Vagina (tissue), 2 donors: ENCODE measurements around the gene ACTG2.

ENCODE experiments used
- POLR2A ChIP-seq, 2 donors: fragments of 450-650 bp; IDR thresholded peaks; one replicate each; pipeline ENCODE4 v1.6.1; 2017; ENCODE audit warnings: antibody characterized with exemption in 2 of 2, mild to moderate bottlenecking in 2 of 2, moderate library complexity in 2 of 2
- TF ChIP-seq, protein P1 (sequence below), 3 experiments: fragments of 450-650 bp in 2 of 3; fragments of 200-600 bp in 1 of 3; sonication (generic) in 1 of 3; IDR thresholded peaks; one replicate each; pipeline ENCODE4 v1.5.1; 2017 to 2019; ENCODE audit warnings: antibody characterized with exemption in 3 of 3, mild to moderate bottlenecking in 2 of 3, moderate library complexity in 2 of 3

DNA sequence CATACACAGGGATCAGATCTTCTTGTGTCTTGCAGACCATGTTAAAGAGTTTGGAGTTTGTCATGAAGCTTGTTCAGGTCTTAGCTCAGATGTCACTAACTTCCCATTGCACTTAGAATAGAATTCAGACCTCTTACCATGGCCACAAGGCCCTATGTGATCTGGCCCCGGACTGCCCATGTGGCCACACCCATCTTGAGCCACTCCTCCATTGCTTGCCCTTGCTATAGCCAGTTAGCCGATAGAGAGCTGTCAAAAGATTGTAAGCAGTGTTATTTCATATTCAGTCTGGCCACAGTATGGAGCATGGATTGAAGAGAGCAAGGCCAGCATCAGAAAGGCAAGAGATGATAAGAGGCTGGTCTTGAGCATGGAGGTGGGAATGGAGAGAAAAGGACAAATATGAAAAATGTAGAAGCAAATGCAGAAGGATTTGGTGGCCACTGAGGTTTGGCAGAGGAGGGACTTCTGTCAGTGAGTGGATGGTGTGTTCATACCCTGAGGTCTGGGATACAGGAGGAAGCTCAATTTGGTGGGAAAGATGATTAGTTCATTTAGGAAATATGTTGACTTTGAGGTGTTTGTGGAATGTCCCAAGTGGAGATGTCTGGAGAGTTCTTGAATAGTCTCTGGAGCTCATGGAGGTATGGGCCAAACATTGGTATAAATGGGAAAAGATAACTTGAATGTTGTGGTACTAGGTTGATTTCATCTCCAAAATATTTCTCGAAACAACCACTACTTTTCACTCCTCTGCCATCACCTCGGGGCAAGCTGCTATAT, 44.5 kb downstream of the ACTG2 start:
- TF ChIP-seq, protein P1, sequence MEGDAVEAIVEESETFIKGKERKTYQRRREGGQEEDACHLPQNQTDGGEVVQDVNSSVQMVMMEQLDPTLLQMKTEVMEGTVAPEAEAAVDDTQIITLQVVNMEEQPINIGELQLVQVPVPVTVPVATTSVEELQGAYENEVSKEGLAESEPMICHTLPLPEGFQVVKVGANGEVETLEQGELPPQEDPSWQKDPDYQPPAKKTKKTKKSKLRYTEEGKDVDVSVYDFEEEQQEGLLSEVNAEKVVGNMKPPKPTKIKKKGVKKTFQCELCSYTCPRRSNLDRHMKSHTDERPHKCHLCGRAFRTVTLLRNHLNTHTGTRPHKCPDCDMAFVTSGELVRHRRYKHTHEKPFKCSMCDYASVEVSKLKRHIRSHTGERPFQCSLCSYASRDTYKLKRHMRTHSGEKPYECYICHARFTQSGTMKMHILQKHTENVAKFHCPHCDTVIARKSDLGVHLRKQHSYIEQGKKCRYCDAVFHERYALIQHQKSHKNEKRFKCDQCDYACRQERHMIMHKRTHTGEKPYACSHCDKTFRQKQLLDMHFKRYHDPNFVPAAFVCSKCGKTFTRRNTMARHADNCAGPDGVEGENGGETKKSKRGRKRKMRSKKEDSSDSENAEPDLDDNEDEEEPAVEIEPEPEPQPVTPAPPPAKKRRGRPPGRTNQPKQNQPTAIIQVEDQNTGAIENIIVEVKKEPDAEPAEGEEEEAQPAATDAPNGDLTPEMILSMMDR (IDR thresholded peaks at IDR 0.05): no peak
- TF ChIP-seq POLR2A (IDR thresholded peaks at IDR 0.05): no peak
